HepG2 (cell line): ENCODE measurements around the gene SRSF2. TPM values are rescaled to one million over a fixed set of nuclear protein-coding genes. Genes with fewer than 3 reads are reported as not detected.

Experiments
- ADNP ChIP-seq: sonication (generic); formaldehyde crosslinking; IDR thresholded peaks from 2 replicates; pipeline ENCODE4 v1.4.0; 2020; ENCODE audit warnings: missing genetic modification reagents
- ETV5 ChIP-seq: IDR thresholded peaks from 2 replicates; pipeline ENCODE4 v1.6.1; 2018; ENCODE audit warnings: missing biosample characterization, missing genetic modification reagents, inconsistent platforms, borderline replicate concordance
- HDAC1 ChIP-seq: sonication (generic); formaldehyde crosslinking; IDR thresholded peaks from 2 replicates; pipeline ENCODE4 v1.5.1; 2020; ENCODE audit warnings: mild to moderate bottlenecking, missing genetic modification reagents
- HNRNPK ChIP-seq: fragments of 200-400 bp; formaldehyde crosslinking; IDR thresholded peaks from 2 replicates; pipeline ENCODE4 v1.6.1; 2018; ENCODE audit warnings: low read length, low read depth, moderate library complexity, mild to moderate bottlenecking; ENCODE audit not compliant: poor library complexity, severe bottlenecking
- HOXA3 ChIP-seq: sonication (generic); formaldehyde crosslinking; IDR thresholded peaks from 2 replicates; pipeline ENCODE4 v1.5.0; 2020; ENCODE audit warnings: missing genetic modification reagents
- IRF2 ChIP-seq: IDR thresholded peaks from 2 replicates; pipeline ENCODE4 v1.6.1; 2018; ENCODE audit warnings: missing genetic modification reagents, missing compliant biosample characterization
- IRX3 ChIP-seq: sonication (generic); formaldehyde crosslinking; IDR thresholded peaks from 2 replicates; pipeline ENCODE4 v1.8.1; 2023; ENCODE audit warnings: mild to moderate bottlenecking, low read depth, missing genetic modification reagents, borderline replicate concordance
- JUN ChIP-seq: sonication (generic); formaldehyde crosslinking; IDR thresholded peaks from 2 replicates; pipeline ENCODE4 v1.4.0; 2020; ENCODE audit warnings: mild to moderate bottlenecking, missing genetic modification reagents
- MIER3 ChIP-seq: IDR thresholded peaks from 2 replicates; pipeline ENCODE4 v1.6.1; 2016; ENCODE audit warnings: missing compliant biosample characterization, borderline replicate concordance
- MTA1 ChIP-seq: sonication (generic); formaldehyde crosslinking; IDR thresholded peaks from 2 replicates; pipeline ENCODE4 v1.4.0; 2020; ENCODE audit warnings: missing genetic modification reagents, mild to moderate bottlenecking, borderline replicate concordance
- NFKBIZ ChIP-seq: IDR thresholded peaks from 2 replicates; pipeline ENCODE4 v1.6.1; 2018; ENCODE audit warnings: missing genetic modification reagents, missing compliant biosample characterization
- NR2F2 ChIP-seq: IDR thresholded peaks from 2 replicates; pipeline ENCODE4 v1.6.1; 2012; ENCODE audit warnings: low read depth, inconsistent platforms, borderline replicate concordance
- PHF20 ChIP-seq: sonication (generic); formaldehyde crosslinking; IDR thresholded peaks from 2 replicates; pipeline ENCODE4 v1.5.0; 2020; ENCODE audit warnings: mild to moderate bottlenecking, missing genetic modification reagents
- PHF5A ChIP-seq: IDR thresholded peaks from one replicate; pipeline ENCODE4 v1.6.1; 2018; ENCODE audit warnings: low read depth, missing genetic modification reagents; ENCODE audit not compliant: unreplicated experiment
- POLR2A ChIP-seq, 2 experiments: IDR thresholded peaks; 2 replicates each; pipeline ENCODE4 v1.6.1; 2011; ENCODE audit warnings: low read depth in 2 of 2, low read length in 2 of 2, mild to moderate bottlenecking in 1 of 2, moderate library complexity in 1 of 2; ENCODE audit not compliant: insufficient read depth in 1 of 2
- RBM39 ChIP-seq: fragments of 200-400 bp; formaldehyde crosslinking; IDR thresholded peaks from one replicate; pipeline ENCODE4 v1.6.1; 2018; ENCODE audit warnings: antibody characterized with exemption, mild to moderate bottlenecking, low read depth, low read length; ENCODE audit not compliant: poor library complexity, severe bottlenecking
- SATB2 ChIP-seq: sonication (generic); formaldehyde crosslinking; IDR thresholded peaks from 2 replicates; pipeline ENCODE4 v1.5.0; 2020; ENCODE audit warnings: missing genetic modification reagents
- SIX4 ChIP-seq: sonication (generic); formaldehyde crosslinking; IDR thresholded peaks from 2 replicates; pipeline ENCODE4 v1.4.0; 2020; ENCODE audit warnings: missing genetic modification reagents
- ZKSCAN5 ChIP-seq: sonication (generic); formaldehyde crosslinking; IDR thresholded peaks from 2 replicates; pipeline ENCODE4 v1.5.1; 2020; ENCODE audit warnings: mild to moderate bottlenecking, missing genetic modification reagents
- ZNF296 ChIP-seq: sonication (generic); formaldehyde crosslinking; conservative IDR thresholded peaks from 2 replicates; pipeline ENCODE4 v1.5.0; 2020; ENCODE audit warnings: mild to moderate bottlenecking, missing genetic modification reagents
- ZNF326 ChIP-seq: sonication (generic); formaldehyde crosslinking; IDR thresholded peaks from 2 replicates; pipeline ENCODE4 v1.4.0; 2020; ENCODE audit warnings: missing genetic modification reagents, borderline replicate concordance
- ZNF747 ChIP-seq: sonication (generic); formaldehyde crosslinking; IDR thresholded peaks from 2 replicates; pipeline ENCODE4 v1.8.1; 2023; ENCODE audit warnings: missing genetic modification reagents, mild to moderate bottlenecking, borderline replicate concordance
- ZSCAN12 ChIP-seq: sonication (generic); formaldehyde crosslinking; IDR thresholded peaks from 2 replicates; pipeline ENCODE4 v1.9.0; 2021; ENCODE audit warnings: mild to moderate bottlenecking, missing genetic modification reagents
- ZZZ3 ChIP-seq: sonication (generic); formaldehyde crosslinking; IDR thresholded peaks from 2 replicates; pipeline ENCODE4 v1.4.0; 2020; ENCODE audit warnings: missing genetic modification reagents, mild to moderate bottlenecking, borderline replicate concordance
- polyA plus RNA-seq, 8 experiments: library from polyadenylated mRNA; depleted of rRNA in 3 of 8; stranded (reverse) in 7 of 8; unstranded in 1 of 8; fragments of >200 nt; fragmentation: Illumina TruSeq in 4 of 8; extraction: Trizol in 4 of 8; gene quantifications; 2 replicates each; pipeline versions ENCODE4 v1.2.1 to v1.2.3, GENCODE V29; 2011 to 2016; ENCODE audit warnings: low read depth in 4 of 8, missing spikeins in 1 of 8, mixed read lengths in 1 of 8; ENCODE audit not compliant: insufficient read depth in 1 of 8
- total RNA-seq, 5 experiments: library from RNA; depleted of rRNA; stranded (reverse); fragments of >200 nt; fragmentation: Illumina TruSeq; extraction: Trizol; gene quantifications; 2 replicates each; pipeline ENCODE4 v1.2.3, GENCODE V29; 2016; ENCODE audit warnings: low read depth in 1 of 5
- TF ChIP-seq, protein P1 (sequence below): fragments of 450-650 bp; IDR thresholded peaks from 2 replicates; pipeline ENCODE4 v1.6.1; 2016
- TF ChIP-seq, protein P2 (sequence below): sonication (generic); formaldehyde crosslinking; IDR thresholded peaks from 2 replicates; pipeline ENCODE4 v1.4.0; 2020; ENCODE audit warnings: mild to moderate bottlenecking, missing genetic modification reagents

The SRSF2 gene
- total and polyA plus RNA-seq, 2 of the 13 experiments (the other 11 are each of a cell fraction or from before 2014, with no cell fraction given) = 306 to 319 TPM

DNA sequence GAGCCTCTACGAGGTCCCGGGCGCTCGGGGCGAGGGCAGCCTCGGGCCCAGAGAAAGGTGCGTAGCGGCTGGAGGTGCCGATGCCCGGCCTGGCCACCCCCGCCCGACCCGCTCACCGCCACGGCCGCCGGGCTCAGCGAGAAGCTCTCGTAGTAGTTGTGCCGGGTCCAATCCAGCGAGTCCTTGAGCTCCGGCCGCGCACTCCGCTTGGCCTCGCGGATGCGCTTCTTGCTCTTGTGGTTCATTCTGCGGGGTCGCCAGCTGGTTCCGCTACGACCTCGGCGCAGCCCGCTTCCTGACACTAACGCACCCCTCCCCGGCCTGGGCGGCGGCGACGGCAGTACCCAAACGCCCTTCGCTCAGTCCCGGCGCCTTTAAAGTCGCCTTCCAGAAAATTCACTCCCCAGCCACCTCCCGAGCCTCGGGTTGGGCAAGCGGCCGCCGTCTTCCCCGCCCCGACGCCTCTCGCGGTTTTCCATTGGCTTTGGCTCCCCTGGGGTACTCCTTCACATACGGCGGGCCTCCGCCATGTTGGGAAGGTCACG is 10.8 kb downstream of the SRSF2 start, which contains the start of gene JMJD6 (continued):
- TF ChIP-seq PHF20 (CRISPR knock-in tag) = peak; percentile 49; the same call in 1 of the 2 replicates
- TF ChIP-seq IRX3 (CRISPR knock-in tag) = 0 out of 2 replicates have a peak, but pooled peaks have one; percentile 32
- no peak for TF ChIP-seq ZNF326
- peak; percentile 51 for TF ChIP-seq HDAC1 (CRISPR knock-in tag)
- TF ChIP-seq POLR2A (IDR thresholded peaks at IDR 0.05; ENCODE audit: insufficient read depth in 1 of 2, low read depth in 2 of 2, low read length in 2 of 2) = peak in 1 of 2 experiments; percentile 75; a peak in 3 of 4 replicates
- peak; percentile 96 for TF ChIP-seq ZNF747 (CRISPR knock-in tag)
- TF ChIP-seq JUN (CRISPR knock-in tag) = no peak
- peak; percentile 80; the same call in 1 of the 2 replicates for TF ChIP-seq IRF2
- TF ChIP-seq ADNP (CRISPR knock-in tag) = 0 out of 2 replicates have a peak, but pooled peaks have one; percentile 18
- TF ChIP-seq ZSCAN12 (CRISPR knock-in tag) = no peak
- peak; percentile 37; the same call in 1 of the 2 replicates for TF ChIP-seq ETV5 (CRISPR knock-in tag)
- TF ChIP-seq ZKSCAN5 = 0 out of 2 replicates have a peak, but pooled peaks have one; percentile 43
- TF ChIP-seq ZNF296 (CRISPR knock-in tag) = peak; percentile 88
- TF ChIP-seq, protein P1, sequence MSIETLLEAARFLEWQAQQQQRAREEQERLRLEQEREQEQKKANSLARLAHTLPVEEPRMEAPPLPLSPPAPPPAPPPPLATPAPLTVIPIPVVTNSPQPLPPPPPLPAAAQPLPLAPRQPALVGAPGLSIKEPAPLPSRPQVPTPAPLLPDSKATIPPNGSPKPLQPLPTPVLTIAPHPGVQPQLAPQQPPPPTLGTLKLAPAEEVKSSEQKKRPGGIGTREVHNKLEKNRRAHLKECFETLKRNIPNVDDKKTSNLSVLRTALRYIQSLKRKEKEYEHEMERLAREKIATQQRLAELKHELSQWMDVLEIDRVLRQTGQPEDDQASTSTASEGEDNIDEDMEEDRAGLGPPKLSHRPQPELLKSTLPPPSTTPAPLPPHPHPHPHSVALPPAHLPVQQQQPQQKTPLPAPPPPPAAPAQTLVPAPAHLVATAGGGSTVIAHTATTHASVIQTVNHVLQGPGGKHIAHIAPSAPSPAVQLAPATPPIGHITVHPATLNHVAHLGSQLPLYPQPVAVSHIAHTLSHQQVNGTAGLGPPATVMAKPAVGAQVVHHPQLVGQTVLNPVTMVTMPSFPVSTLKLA = no peak
- TF ChIP-seq, protein P2, sequence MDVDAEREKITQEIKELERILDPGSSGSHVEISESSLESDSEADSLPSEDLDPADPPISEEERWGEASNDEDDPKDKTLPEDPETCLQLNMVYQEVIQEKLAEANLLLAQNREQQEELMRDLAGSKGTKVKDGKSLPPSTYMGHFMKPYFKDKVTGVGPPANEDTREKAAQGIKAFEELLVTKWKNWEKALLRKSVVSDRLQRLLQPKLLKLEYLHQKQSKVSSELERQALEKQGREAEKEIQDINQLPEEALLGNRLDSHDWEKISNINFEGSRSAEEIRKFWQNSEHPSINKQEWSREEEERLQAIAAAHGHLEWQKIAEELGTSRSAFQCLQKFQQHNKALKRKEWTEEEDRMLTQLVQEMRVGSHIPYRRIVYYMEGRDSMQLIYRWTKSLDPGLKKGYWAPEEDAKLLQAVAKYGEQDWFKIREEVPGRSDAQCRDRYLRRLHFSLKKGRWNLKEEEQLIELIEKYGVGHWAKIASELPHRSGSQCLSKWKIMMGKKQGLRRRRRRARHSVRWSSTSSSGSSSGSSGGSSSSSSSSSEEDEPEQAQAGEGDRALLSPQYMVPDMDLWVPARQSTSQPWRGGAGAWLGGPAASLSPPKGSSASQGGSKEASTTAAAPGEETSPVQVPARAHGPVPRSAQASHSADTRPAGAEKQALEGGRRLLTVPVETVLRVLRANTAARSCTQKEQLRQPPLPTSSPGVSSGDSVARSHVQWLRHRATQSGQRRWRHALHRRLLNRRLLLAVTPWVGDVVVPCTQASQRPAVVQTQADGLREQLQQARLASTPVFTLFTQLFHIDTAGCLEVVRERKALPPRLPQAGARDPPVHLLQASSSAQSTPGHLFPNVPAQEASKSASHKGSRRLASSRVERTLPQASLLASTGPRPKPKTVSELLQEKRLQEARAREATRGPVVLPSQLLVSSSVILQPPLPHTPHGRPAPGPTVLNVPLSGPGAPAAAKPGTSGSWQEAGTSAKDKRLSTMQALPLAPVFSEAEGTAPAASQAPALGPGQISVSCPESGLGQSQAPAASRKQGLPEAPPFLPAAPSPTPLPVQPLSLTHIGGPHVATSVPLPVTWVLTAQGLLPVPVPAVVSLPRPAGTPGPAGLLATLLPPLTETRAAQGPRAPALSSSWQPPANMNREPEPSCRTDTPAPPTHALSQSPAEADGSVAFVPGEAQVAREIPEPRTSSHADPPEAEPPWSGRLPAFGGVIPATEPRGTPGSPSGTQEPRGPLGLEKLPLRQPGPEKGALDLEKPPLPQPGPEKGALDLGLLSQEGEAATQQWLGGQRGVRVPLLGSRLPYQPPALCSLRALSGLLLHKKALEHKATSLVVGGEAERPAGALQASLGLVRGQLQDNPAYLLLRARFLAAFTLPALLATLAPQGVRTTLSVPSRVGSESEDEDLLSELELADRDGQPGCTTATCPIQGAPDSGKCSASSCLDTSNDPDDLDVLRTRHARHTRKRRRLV (CRISPR knock-in tag) = 0 out of 2 replicates have a peak, but pooled peaks have one; percentile 3
- TF ChIP-seq SATB2 = 0 out of 2 replicates have a peak, but pooled peaks have one; percentile 19
- 0 out of 2 replicates have a peak, but pooled peaks have one; percentile 21 for TF ChIP-seq NFKBIZ (CRISPR knock-in tag)
- peak; percentile 70 for TF ChIP-seq HNRNPK
- TF ChIP-seq NR2F2 = peak; percentile 61; the same call in 1 of the 2 replicates
- peak; percentile 72 for TF ChIP-seq PHF5A (CRISPR knock-in tag)
- no peak for TF ChIP-seq MTA1 (CRISPR knock-in tag)
- peak; percentile 12 for TF ChIP-seq RBM39
- no peak for TF ChIP-seq ZZZ3
- peak; percentile 27; the same call in 1 of the 2 replicates for TF ChIP-seq SIX4 (CRISPR knock-in tag)
- TF ChIP-seq HOXA3 (CRISPR knock-in tag) = peak; percentile 91
- 0 out of 2 replicates have a peak, but pooled peaks have one; percentile 10 for TF ChIP-seq MIER3 (CRISPR knock-in tag)
